Tibial artery (tissue), 4 donors: ENCODE data around the gene LMF2.

ENCODE experiments used
- DNase-seq, 2 donors: peaks; one replicate each; pipeline ENCODE4 v3.0.0-alpha.2; 2019
- H3K27ac ChIP-seq, 2 donors: fragments of 200-600 bp; sonication (generic) in 1 of 2; 1 replicate in 1 of 2; 2 replicates in 1 of 2; pipeline ENCODE4 v1.5.1; 2018 to 2019; ENCODE audit warnings: mild to moderate bottlenecking in 1 of 2
- H3K27me3 ChIP-seq, 2 donors: fragments of 200-600 bp; sonication (generic) in 1 of 2; one replicate each; pipeline versions ENCODE4 v1.5.1 to v1.6.0; 2016 to 2019
- H3K36me3 ChIP-seq, 3 donors: fragments of 200-600 bp; sonication (generic) in 2 of 3; one replicate each; pipeline ENCODE4 v1.5.1; 2016 to 2019; ENCODE audit warnings: mild to moderate bottlenecking in 2 of 3
- H3K4me1 ChIP-seq, 4 donors: fragments of 200-600 bp; sonication (generic) in 2 of 4; 1 replicate in 3 of 4; 2 replicates in 1 of 4; pipeline ENCODE4 v1.5.1; 2016 to 2019
- H3K4me3 ChIP-seq, 2 donors: fragments of 200-600 bp; sonication (generic) in 1 of 2; 1 replicate in 1 of 2; 2 replicates in 1 of 2; pipeline ENCODE4 v1.5.1; 2018 to 2019; ENCODE audit warnings: mild to moderate bottlenecking in 2 of 2
- H3K9me3 ChIP-seq, 3 donors: fragments of 200-600 bp; sonication (generic) in 1 of 3; one replicate each; pipeline ENCODE4 v1.5.1; 2016 to 2019
- intact Hi-C: fragments of 100-400 bp; cut with DNase I; formaldehyde crosslinking; loops from one replicate; pipeline ENCODE4 v1.15.0; 2023; ENCODE audit warnings: low total_unique reads
- TF ChIP-seq, protein P1 (sequence below), 2 experiments: fragments of 200-600 bp in 1 of 2; fragments of 450-650 bp in 1 of 2; IDR thresholded peaks; one replicate each; pipeline ENCODE4 v1.5.1; 2017 to 2019; ENCODE audit warnings: antibody characterized with exemption in 2 of 2, mild to moderate bottlenecking in 1 of 2, moderate library complexity in 1 of 2

Gene LMF2

DNA sequence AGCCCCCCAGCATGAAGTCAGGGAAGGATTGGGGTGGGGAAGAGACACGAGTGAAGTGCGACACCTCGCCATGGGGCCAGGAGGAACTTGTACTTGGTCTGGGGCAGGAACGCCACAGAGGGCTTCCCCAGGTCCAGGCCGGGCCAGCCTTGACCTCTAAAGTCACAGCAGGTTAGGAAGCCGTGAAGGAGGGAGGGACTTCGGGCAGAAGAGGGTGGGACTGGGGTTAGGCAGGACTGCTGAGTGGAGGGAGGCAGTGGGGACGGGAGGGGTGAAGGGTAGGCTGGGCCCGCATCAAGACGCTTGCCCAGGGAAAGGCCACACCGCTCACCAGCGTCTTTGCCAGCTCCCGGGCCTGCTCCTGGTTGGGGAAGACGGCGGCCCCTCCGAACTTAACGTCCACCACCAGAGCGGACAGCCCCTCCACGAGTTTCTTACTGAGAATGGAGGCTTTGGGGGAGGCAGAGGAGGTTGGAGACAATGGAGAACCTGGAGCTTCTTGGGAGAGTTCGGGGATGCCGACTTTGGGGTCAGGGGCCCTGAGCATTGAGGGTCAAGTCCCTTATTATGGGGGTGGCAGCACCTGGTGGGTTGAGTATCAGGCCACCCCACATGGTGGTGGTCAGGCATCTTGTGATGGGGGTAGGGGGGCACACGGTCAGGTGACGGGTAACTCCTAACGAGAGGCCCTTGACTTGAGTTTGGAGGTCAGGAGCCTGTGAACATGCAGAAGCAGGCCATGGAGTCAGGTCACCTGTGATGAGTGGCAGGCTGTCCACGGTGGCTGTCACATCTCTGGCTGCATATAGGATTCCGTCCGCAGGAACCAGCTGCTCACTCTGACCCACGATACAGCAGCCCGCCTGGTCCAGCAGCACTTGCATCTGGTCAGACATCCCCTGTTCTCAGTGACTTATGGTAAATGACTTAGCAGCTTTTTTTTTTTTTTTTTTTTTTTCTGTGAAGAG is 19.6 kb upstream of the LMF2 start:
- Histone ChIP-seq H3K27me3 (peaks cover 6 to 32% of the 10 kb centered on the region in 2 donors), H3K36me3 (peaks cover 13 to 21% (median 16%) of the 10 kb centered on the region in 3 donors), H3K4me1 (peaks cover 0 to 60% (median 43%) of the 10 kb centered on the region in 4 donors), H3K27ac (peak overlapping the region; percentile 86 to 87), H3K4me3 (peak overlapping the region; percentile 65 to 77), H3K9me3 (no peaks in the 10 kb centered on the region)
- intact Hi-C loops, result loop anchor here (5.0 kb wide), 1 partner anchor 55 kb away; the partner anchor contains the start of gene CHKB
- TF ChIP-seq, protein P1, sequence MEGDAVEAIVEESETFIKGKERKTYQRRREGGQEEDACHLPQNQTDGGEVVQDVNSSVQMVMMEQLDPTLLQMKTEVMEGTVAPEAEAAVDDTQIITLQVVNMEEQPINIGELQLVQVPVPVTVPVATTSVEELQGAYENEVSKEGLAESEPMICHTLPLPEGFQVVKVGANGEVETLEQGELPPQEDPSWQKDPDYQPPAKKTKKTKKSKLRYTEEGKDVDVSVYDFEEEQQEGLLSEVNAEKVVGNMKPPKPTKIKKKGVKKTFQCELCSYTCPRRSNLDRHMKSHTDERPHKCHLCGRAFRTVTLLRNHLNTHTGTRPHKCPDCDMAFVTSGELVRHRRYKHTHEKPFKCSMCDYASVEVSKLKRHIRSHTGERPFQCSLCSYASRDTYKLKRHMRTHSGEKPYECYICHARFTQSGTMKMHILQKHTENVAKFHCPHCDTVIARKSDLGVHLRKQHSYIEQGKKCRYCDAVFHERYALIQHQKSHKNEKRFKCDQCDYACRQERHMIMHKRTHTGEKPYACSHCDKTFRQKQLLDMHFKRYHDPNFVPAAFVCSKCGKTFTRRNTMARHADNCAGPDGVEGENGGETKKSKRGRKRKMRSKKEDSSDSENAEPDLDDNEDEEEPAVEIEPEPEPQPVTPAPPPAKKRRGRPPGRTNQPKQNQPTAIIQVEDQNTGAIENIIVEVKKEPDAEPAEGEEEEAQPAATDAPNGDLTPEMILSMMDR (IDR thresholded peaks at IDR 0.05), result no peak
- DNase-seq, result peak; percentile 66 to 81

DNA sequence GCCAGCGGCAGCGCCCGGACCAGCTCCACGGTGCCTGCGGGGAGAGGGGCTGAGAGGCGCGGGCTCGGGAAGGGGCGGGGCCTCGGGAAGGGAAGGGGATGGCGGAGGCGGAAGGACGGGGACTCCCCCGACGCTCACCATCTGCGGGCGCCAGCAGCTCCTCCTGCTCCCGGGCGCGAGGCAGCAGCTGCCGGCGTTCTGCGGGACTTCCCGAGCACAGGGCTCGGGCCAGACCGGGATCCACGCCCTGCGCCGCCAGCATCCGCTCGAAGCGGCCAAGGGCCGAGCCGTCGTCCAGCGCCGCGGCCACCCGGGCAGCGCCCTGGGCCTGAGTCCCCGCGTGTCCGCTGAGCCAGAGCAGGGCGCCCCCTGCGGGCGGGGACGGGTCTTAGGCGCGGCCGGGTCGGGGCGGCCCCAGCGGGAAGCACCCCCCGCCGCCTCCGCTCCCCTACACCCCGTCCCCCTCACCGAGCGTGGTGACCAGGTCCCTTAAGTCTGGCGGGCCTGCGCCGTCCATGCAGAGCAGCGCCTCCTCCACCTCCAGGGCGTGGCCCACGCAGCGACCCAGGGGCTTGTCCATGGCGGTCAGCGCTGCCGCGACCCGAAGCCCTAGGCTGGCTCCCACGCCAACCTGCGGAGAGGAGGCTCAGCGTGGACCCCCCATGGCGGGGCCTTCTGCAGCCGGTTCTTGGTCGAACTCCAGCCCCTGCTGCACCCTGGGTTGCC is 18.8 kb upstream of the LMF2 start:
- peaks cover 0 to 24% of the 10 kb centered on the region in 2 donors for H3K27me3 ChIP-seq
- intact Hi-C loops, result loop anchor here (5.0 kb wide), 1 partner anchor 56 kb away; the partner anchor contains the start of gene CHKB
- H3K9me3 ChIP-seq, result no peaks in the 10 kb centered on the region
- peak; percentile 70 to 89 for DNase-seq
- peak overlapping the region; percentile 65 to 77 for H3K4me3 ChIP-seq
- TF ChIP-seq, protein P1 (IDR thresholded peaks at IDR 0.05), result peak; percentile 37 to 46
- peaks cover 18 to 29% (median 23%) of the 10 kb centered on the region in 3 donors for H3K36me3 ChIP-seq
- peaks cover 0 to 52% (median 35%) of the 10 kb centered on the region in 4 donors for H3K4me1 ChIP-seq
- peak overlapping the region; percentile 86 to 87 for H3K27ac ChIP-seq

DNA sequence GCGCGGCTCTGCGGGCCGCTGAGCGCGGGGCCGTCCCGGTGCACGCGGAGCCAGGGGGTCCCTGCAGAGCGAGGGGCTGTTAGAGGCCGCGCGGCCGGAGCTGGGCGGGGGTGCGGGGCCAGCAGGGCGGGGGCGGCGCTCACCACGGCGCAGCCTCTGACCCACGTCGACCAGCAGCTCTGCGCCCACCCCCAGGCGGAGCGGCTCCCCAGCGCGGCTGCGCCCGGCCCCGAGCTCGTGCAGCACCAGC is 18.3 kb upstream of the LMF2 start:
- intact Hi-C loops, result loop anchor here (2.0 to 5.0 kb wide), 2 partner anchors 17 to 57 kb away; partner anchors contain the start of genes CHKB and NCAPH2
- no peak for DNase-seq
- peak overlapping the region; percentile 65 to 77 for H3K4me3 ChIP-seq
- peaks cover 0 to 19% of the 10 kb centered on the region in 2 donors for H3K27me3 ChIP-seq
- H3K4me1 ChIP-seq, result peaks cover 0 to 47% (median 30%) of the 10 kb centered on the region in 4 donors
- TF ChIP-seq, protein P1 (IDR thresholded peaks at IDR 0.05), result no peak
- no peaks in the 10 kb centered on the region for H3K9me3 ChIP-seq
- H3K27ac ChIP-seq, result peak overlapping the region; percentile 86 to 87
- H3K36me3 ChIP-seq, result peaks cover 18 to 34% (median 28%) of the 10 kb centered on the region in 3 donors

DNA sequence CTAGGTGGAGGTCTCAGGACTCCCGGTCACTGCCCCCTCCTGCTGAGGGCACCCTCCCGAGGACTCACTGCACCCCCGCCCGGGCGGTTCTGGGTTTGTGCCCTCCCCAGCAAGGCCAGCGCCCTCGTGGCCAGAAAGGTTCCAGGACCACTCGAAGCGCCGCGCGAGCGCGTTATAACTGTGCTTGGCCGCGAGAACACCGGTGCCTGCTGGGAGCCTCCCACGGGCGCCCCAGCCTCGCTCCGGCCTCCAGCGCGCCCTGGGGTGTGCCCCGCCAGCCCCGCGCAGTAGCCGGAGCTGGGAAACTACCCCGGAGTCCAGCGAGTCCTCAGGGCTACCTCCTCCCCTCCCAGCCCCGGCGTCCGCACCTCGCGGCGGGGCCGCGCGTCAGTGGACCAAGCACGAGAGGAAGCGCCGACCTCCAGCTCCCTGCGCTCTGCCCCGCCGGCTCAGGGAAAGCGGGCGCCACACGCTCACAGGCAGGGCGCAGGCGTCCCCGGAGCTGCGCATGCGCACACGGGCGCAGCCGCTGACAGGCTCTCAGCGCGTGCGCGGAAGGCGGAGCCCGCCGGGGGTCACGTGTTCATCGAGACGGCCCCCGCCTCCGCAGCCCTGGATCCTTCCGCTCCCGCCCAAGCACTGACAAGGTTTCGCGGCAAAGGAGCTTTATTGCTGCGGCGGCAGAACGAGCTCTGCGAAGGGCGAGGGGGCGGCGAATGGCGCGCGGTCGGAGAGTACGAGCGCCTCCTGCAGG is 17.8 kb upstream of the LMF2 start, which contains the start of gene SCO2:
Gene SCO2 (minus strand): TSS at position 495 of the 754 bp plus-strand sequence. CDS start 1,187 bp downstream, outside the sequence.
- TF ChIP-seq, protein P1 (IDR thresholded peaks at IDR 0.05), result peak; percentile 39 to 50
- Histone ChIP-seq H3K4me1 (peaks cover 0 to 42% (median 25%) of the 10 kb centered on the region in 4 donors), H3K9me3 (no peaks in the 10 kb centered on the region), H3K36me3 (peaks cover 18 to 39% (median 29%) of the 10 kb centered on the region in 3 donors), H3K4me3 (peak within 1 kb of the TSS; percentile 65 to 77), H3K27me3 (peaks cover 0 to 14% of the 10 kb centered on the region in 2 donors), H3K27ac (peak within 1 kb of the TSS; percentile 86 to 87)
- DNase-seq, result peak; percentile 95 to 97
- intact Hi-C loops, result loop anchor here (2.0 to 5.0 kb wide), 2 partner anchors 16 to 57 kb away; partner anchors contain the start of genes CHKB and NCAPH2
